Activated naive CD8-positive, alpha-beta T cell treated with anti-CD3 and anti-CD28 coated beads for 36 hours (primary cell): Measurements from ENCODE around the gene GPAM. TPM values are rescaled to one million over a fixed set of nuclear protein-coding genes. Genes with fewer than 3 reads are reported as not detected.
A peak's percentile ranks its signal among the peaks of the same experiment; 100 is the strongest.

ENCODE experiments used
- DNase-seq: peaks from one replicate; pipeline ENCODE4 v3.0.0; 2021
- H3K27ac Mint-ChIP-seq: one replicate; pipeline ENCODE4 v1.8.0; 2022; ENCODE audit warnings: mild to moderate bottlenecking, moderate library complexity, mixed read lengths
- H3K27me3 Mint-ChIP-seq: one replicate; pipeline ENCODE4 v1.8.0; 2022; ENCODE audit warnings: mild to moderate bottlenecking, mixed read lengths
- H3K36me3 Mint-ChIP-seq: one replicate; pipeline ENCODE4 v1.8.0; 2021; ENCODE audit warnings: mild to moderate bottlenecking, mixed read lengths
- H3K4me1 Mint-ChIP-seq: one replicate; pipeline ENCODE4 v1.8.0; 2021; ENCODE audit warnings: mixed read lengths
- H3K4me3 Mint-ChIP-seq: one replicate; pipeline ENCODE4 v1.8.0; 2022; ENCODE audit warnings: mild to moderate bottlenecking, moderate library complexity, mixed read lengths
- H3K9me3 Mint-ChIP-seq: one replicate; pipeline ENCODE4 v1.8.0; 2022; ENCODE audit warnings: mixed read lengths
- total RNA-seq, 2 experiments: library from RNA; stranded (reverse); gene quantifications; one replicate each; pipeline ENCODE4 v1.2.3, GENCODE V29; 2021

The GPAM gene
- total RNA-seq, 2 experiments from 2014 or later: 12.7 to 14.2 TPM

GRCh38 chr10:112176543-112176942 lies 7.0 kb downstream of the GPAM start:
- H3K27ac Mint-ChIP-seq: no peak overlapping the region
- no peak overlapping the region for H3K4me3 Mint-ChIP-seq
- no peaks in the 10 kb centered on the region for H3K9me3 Mint-ChIP-seq
- no peak for DNase-seq
- peaks cover 8% of the 10 kb centered on the region for H3K36me3 Mint-ChIP-seq
- no peaks in the 10 kb centered on the region for H3K27me3 Mint-ChIP-seq
- H3K4me1 Mint-ChIP-seq: peaks cover 2% of the 10 kb centered on the region

- Mint-ChIP-seq H3K36me3 (peaks cover 8% of the 10 kb centered on the region), H3K9me3 (no peaks in the 10 kb centered on the region), H3K4me1 (no peaks in the 10 kb centered on the region)
Observed at GRCh38 chr10:112175409-112175808, 8.2 kb downstream of the GPAM start.

GRCh38 chr10:112173206-112173605 lies 10.4 kb downstream of the GPAM start:
- H3K36me3 Mint-ChIP-seq: peaks cover 7% of the 10 kb centered on the region
- H3K27me3 Mint-ChIP-seq: no peaks in the 10 kb centered on the region
- DNase-seq: no peak
- no peak overlapping the region for H3K4me3 Mint-ChIP-seq
- H3K9me3 Mint-ChIP-seq: no peaks in the 10 kb centered on the region
- no peak overlapping the region for H3K27ac Mint-ChIP-seq
- no peaks in the 10 kb centered on the region for H3K4me1 Mint-ChIP-seq

More at GRCh38 chr10:112175409-112175808, 8.2 kb downstream of the GPAM start:
- no peak overlapping the region for H3K4me3 Mint-ChIP-seq
- no peak overlapping the region for H3K27ac Mint-ChIP-seq
- no peak for DNase-seq
- no peaks in the 10 kb centered on the region for H3K27me3 Mint-ChIP-seq

GRCh38 chr10:112168733-112169132 lies 14.8 kb downstream of the GPAM start:
- Mint-ChIP-seq H3K4me1 (no peaks in the 10 kb centered on the region), H3K27me3 (no peaks in the 10 kb centered on the region), H3K4me3 (no peak overlapping the region), H3K36me3 (peaks cover 5% of the 10 kb centered on the region), H3K27ac (no peak overlapping the region), H3K9me3 (no peaks in the 10 kb centered on the region)
- DNase-seq: no peak

GRCh38 chr10:112166800-112167199 lies 16.8 kb downstream of the GPAM start:
- no peak for DNase-seq
- Mint-ChIP-seq H3K36me3 (peaks cover 6% of the 10 kb centered on the region), H3K27me3 (no peaks in the 10 kb centered on the region), H3K9me3 (no peaks in the 10 kb centered on the region), H3K4me1 (no peaks in the 10 kb centered on the region), H3K27ac (no peak overlapping the region), H3K4me3 (no peak overlapping the region)

GRCh38 chr10:112161757-112162518 lies 21.6 kb downstream of the GPAM start:
- Mint-ChIP-seq H3K4me3 (no peak overlapping the region), H3K27me3 (no peaks in the 10 kb centered on the region), H3K4me1 (no peaks in the 10 kb centered on the region), H3K36me3 (peaks cover 12% of the 10 kb centered on the region), H3K27ac (no peak overlapping the region), H3K9me3 (no peaks in the 10 kb centered on the region)
- DNase-seq: no peak

GRCh38 chr10:112160834-112161233 lies 22.7 kb downstream of the GPAM start:
- H3K4me1 Mint-ChIP-seq: no peaks in the 10 kb centered on the region
- no peak overlapping the region for H3K4me3 Mint-ChIP-seq
- no peaks in the 10 kb centered on the region for H3K9me3 Mint-ChIP-seq
- no peak for DNase-seq
- H3K27ac Mint-ChIP-seq: no peak overlapping the region
- H3K36me3 Mint-ChIP-seq: peaks cover 16% of the 10 kb centered on the region
- no peaks in the 10 kb centered on the region for H3K27me3 Mint-ChIP-seq

GRCh38 chr10:112159469-112159868 lies 24.1 kb downstream of the GPAM start:
- Mint-ChIP-seq H3K27me3 (no peaks in the 10 kb centered on the region), H3K27ac (no peak overlapping the region), H3K9me3 (no peaks in the 10 kb centered on the region), H3K36me3 (peaks cover 16% of the 10 kb centered on the region), H3K4me1 (no peaks in the 10 kb centered on the region), H3K4me3 (no peak overlapping the region)
- DNase-seq: no peak

GRCh38 chr10:112151524-112152039 lies 32.0 kb downstream of the GPAM start:
- Mint-ChIP-seq H3K27ac (no peak overlapping the region), H3K9me3 (no peaks in the 10 kb centered on the region), H3K36me3 (peaks cover 9% of the 10 kb centered on the region), H3K27me3 (no peaks in the 10 kb centered on the region), H3K4me3 (no peak overlapping the region), H3K4me1 (no peaks in the 10 kb centered on the region)
- DNase-seq: no peak

GRCh38 chr10:112148331-112148730 lies 35.2 kb downstream of the GPAM start:
- Mint-ChIP-seq H3K36me3 (peaks cover 6% of the 10 kb centered on the region), H3K4me1 (no peaks in the 10 kb centered on the region), H3K27me3 (no peaks in the 10 kb centered on the region), H3K4me3 (no peak overlapping the region), H3K27ac (no peak overlapping the region), H3K9me3 (no peaks in the 10 kb centered on the region)
- no peak for DNase-seq

- no peaks in the 10 kb centered on the region for H3K9me3 Mint-ChIP-seq
- no peaks in the 10 kb centered on the region for H3K27me3 Mint-ChIP-seq
- no peak overlapping the region for H3K4me3 Mint-ChIP-seq
- no peak for DNase-seq
- H3K4me1 Mint-ChIP-seq: no peaks in the 10 kb centered on the region
- no peak overlapping the region for H3K27ac Mint-ChIP-seq
- H3K36me3 Mint-ChIP-seq: peaks cover 6% of the 10 kb centered on the region
Observed at GRCh38 chr10:112146799-112147198, 36.8 kb downstream of the GPAM start.

- Mint-ChIP-seq H3K4me1 (no peaks in the 10 kb centered on the region), H3K36me3 (peaks cover 2% of the 10 kb centered on the region), H3K4me3 (no peak overlapping the region), H3K27ac (no peak overlapping the region), H3K27me3 (no peaks in the 10 kb centered on the region), H3K9me3 (no peaks in the 10 kb centered on the region)
- DNase-seq: no peak
Observed at GRCh38 chr10:112145263-112145662, 38.3 kb downstream of the GPAM start.

- no peak overlapping the region for H3K27ac Mint-ChIP-seq
- H3K4me3 Mint-ChIP-seq: no peak overlapping the region
- DNase-seq: no peak
- H3K9me3 Mint-ChIP-seq: no peaks in the 10 kb centered on the region
- no peaks in the 10 kb centered on the region for H3K36me3 Mint-ChIP-seq
- H3K27me3 Mint-ChIP-seq: no peaks in the 10 kb centered on the region
- peaks cover 3% of the 10 kb centered on the region for H3K4me1 Mint-ChIP-seq
Observed at GRCh38 chr10:112143420-112143819, 40.1 kb downstream of the GPAM start.

GRCh38 chr10:112141292-112141691 lies 42.3 kb downstream of the GPAM start:
- no peak for DNase-seq
- Mint-ChIP-seq H3K4me3 (no peak overlapping the region), H3K27me3 (no peaks in the 10 kb centered on the region), H3K9me3 (no peaks in the 10 kb centered on the region), H3K4me1 (peaks cover 3% of the 10 kb centered on the region), H3K27ac (no peak overlapping the region), H3K36me3 (no peaks in the 10 kb centered on the region)

GRCh38 chr10:112140110-112140970 lies 43.2 kb downstream of the GPAM start:
- no peaks in the 10 kb centered on the region for H3K36me3 Mint-ChIP-seq
- H3K27me3 Mint-ChIP-seq: no peaks in the 10 kb centered on the region
- no peak overlapping the region for H3K4me3 Mint-ChIP-seq
- H3K9me3 Mint-ChIP-seq: no peaks in the 10 kb centered on the region
- no peak overlapping the region for H3K27ac Mint-ChIP-seq
- H3K4me1 Mint-ChIP-seq: peaks cover 3% of the 10 kb centered on the region
- DNase-seq: peak; percentile 75
